IMR-90 (cell line): Measurements from ENCODE around the gene MYH16. TPM values are rescaled to one million over a fixed set of nuclear protein-coding genes. Genes with fewer than 3 reads are reported as not detected.
A peak's percentile ranks its signal among the peaks of the same experiment; 100 is the strongest.

ENCODE experiments used
- ATAC-seq: fragments of 200-7000 bp; cut with Tn5 transposase; 2 replicates; pipeline ENCODE4 v1.9.1; 2020; ENCODE audit warnings: low read depth, mild to moderate bottlenecking, moderate library complexity
- BruUV-seq: library from RNA; stranded (reverse); fragments of 400-500 nt; replicated peaks from 2 replicates; lab custom pipeline; 2021; lab: Mats Ljungman, UMichigan
- CTCF ChIA-PET: fragments of 300-600 bp; formaldehyde crosslinking; extraction: SDS; loops from one replicate; lab custom pipeline; 2021; ENCODE audit warnings: antibody characterized with exemption; lab: Yijun Ruan, JAX
- POLR2A ChIA-PET: fragments of 300-600 bp; sonication (Branson Sonifier 250); formaldehyde crosslinking; loops from one replicate; lab custom pipeline; 2022; ENCODE audit warnings: antibody characterized with exemption; ENCODE audit not compliant: unreplicated experiment; lab: Charles Lee
- DNase-seq: peaks from one replicate; pipeline ENCODE4 v3.0.0; 2013
- H2AFZ ChIP-seq: replicated peaks from 2 replicates; pipeline ENCODE3; 2013; ENCODE audit warnings: low read length, mild to moderate bottlenecking; ENCODE audit not compliant: poor library complexity
- H2AK5ac ChIP-seq: 2 replicates; pipeline ENCODE4 v1.6.1; 2013; ENCODE audit warnings: low read depth, low read length, inconsistent platforms
- H2AK9ac ChIP-seq: replicated peaks from 2 replicates; pipeline ENCODE3; 2013; ENCODE audit warnings: mild to moderate bottlenecking, low read depth, low read length, moderate library complexity; ENCODE audit not compliant: poor library complexity
- H2BK120ac ChIP-seq: 2 replicates; pipeline ENCODE4 v1.6.1; 2013; ENCODE audit warnings: low read depth, low read length, inconsistent platforms
- H2BK15ac ChIP-seq: 3 replicates; pipeline ENCODE4 v1.6.1; 2013; ENCODE audit warnings: low read depth, low read length, inconsistent platforms
- H2BK20ac ChIP-seq: 2 replicates; pipeline ENCODE4 v1.6.1; 2013; ENCODE audit warnings: low read depth, mild to moderate bottlenecking, inconsistent platforms, low read length, moderate library complexity
- H2BK5ac ChIP-seq: 2 replicates; pipeline ENCODE4 v1.6.1; 2013; ENCODE audit warnings: mild to moderate bottlenecking, low read depth, low read length, inconsistent platforms; ENCODE audit not compliant: poor library complexity, severe bottlenecking
- H3K14ac ChIP-seq: replicated peaks from 2 replicates; pipeline ENCODE4 v1.6.1; 2013; ENCODE audit warnings: low read depth, low read length, inconsistent platforms
- H3K18ac ChIP-seq: 2 replicates; pipeline ENCODE4 v1.6.1; 2013; ENCODE audit warnings: low read depth, low read length, control low read depth
- H3K23ac ChIP-seq: 2 replicates; pipeline ENCODE4 v1.6.1; 2013; ENCODE audit warnings: low read depth, low read length, inconsistent platforms
- H3K27ac ChIP-seq: 2 replicates; pipeline ENCODE4 v1.5.1; 2013; ENCODE audit warnings: mild to moderate bottlenecking, control low read depth, low read length; ENCODE audit not compliant: insufficient read depth
- H3K27me3 ChIP-seq: 2 replicates; pipeline ENCODE4 v1.6.1; 2013; ENCODE audit warnings: low read length; ENCODE audit not compliant: control insufficient read depth, insufficient read depth
- H3K36me3 ChIP-seq: 2 replicates; pipeline ENCODE4 v1.6.1; 2013; ENCODE audit warnings: low read length, mixed read lengths; ENCODE audit not compliant: control insufficient read depth, insufficient read depth
- H3K4ac ChIP-seq: 2 replicates; pipeline ENCODE4 v1.6.1; 2013; ENCODE audit warnings: low read depth, low read length, inconsistent platforms
- H3K4me1 ChIP-seq: 2 replicates; pipeline ENCODE4 v1.6.1; 2013; ENCODE audit warnings: low read length, mixed read lengths; ENCODE audit not compliant: control insufficient read depth, insufficient read depth
- H3K4me2 ChIP-seq: 2 replicates; pipeline ENCODE4 v1.6.1; 2013; ENCODE audit warnings: low read depth, mild to moderate bottlenecking, control low read depth, low read length, moderate library complexity
- H3K4me3 ChIP-seq: 2 replicates; pipeline ENCODE4 v1.5.1; 2013; ENCODE audit warnings: low read depth, mild to moderate bottlenecking, control low read depth, low read length, moderate library complexity; ENCODE audit not compliant: insufficient read depth
- H3K56ac ChIP-seq: 2 replicates; pipeline ENCODE4 v1.6.1; 2013; ENCODE audit warnings: low read length, inconsistent platforms; ENCODE audit not compliant: insufficient read depth; ENCODE audit errors: extremely low read depth
- H3K79me1 ChIP-seq, 2 experiments: 2 replicates each; pipeline ENCODE4 v1.6.1; 2013; ENCODE audit warnings: low read length in 2 of 2, inconsistent platforms in 1 of 2, low read depth in 1 of 2
- H3K9ac ChIP-seq: 2 replicates; pipeline ENCODE4 v1.6.1; 2013; ENCODE audit warnings: low read depth, low read length, control low read depth
- H3K9me1 ChIP-seq: 2 replicates; pipeline ENCODE4 v1.6.1; 2013; ENCODE audit warnings: low read length, inconsistent platforms; ENCODE audit not compliant: insufficient read depth
- H3K9me3 ChIP-seq: 2 replicates; pipeline ENCODE4 v1.6.1; 2013; ENCODE audit warnings: low read length; ENCODE audit not compliant: control insufficient read depth, insufficient read depth
- H4K20me1 ChIP-seq: 2 replicates; pipeline ENCODE4 v1.6.1; 2013; ENCODE audit warnings: low read length, inconsistent platforms; ENCODE audit not compliant: insufficient read depth
- H4K5ac ChIP-seq: 2 replicates; pipeline ENCODE4 v1.6.1; 2013; ENCODE audit warnings: mild to moderate bottlenecking, low read depth, low read length, control low read depth
- H4K8ac ChIP-seq, 2 experiments: 2 replicates each; pipeline ENCODE4 v1.6.1; 2013; ENCODE audit warnings: low read depth in 2 of 2, low read length in 2 of 2, control low read depth in 1 of 2, inconsistent platforms in 1 of 2
- H4K91ac ChIP-seq: 2 replicates; pipeline ENCODE4 v1.6.1; 2013; ENCODE audit warnings: low read depth, low read length, inconsistent platforms; ENCODE audit not compliant: insufficient read depth
- CEBPB ChIP-seq: IDR thresholded peaks from 2 replicates; pipeline ENCODE4 v1.6.1; 2012; ENCODE audit warnings: low read depth, low read length, improper control_type of control experiment
- CHD1 ChIP-seq: IDR thresholded peaks from 2 replicates; pipeline ENCODE4 v1.6.1; 2012; ENCODE audit warnings: low read depth, low read length, improper control_type of control experiment
- CTCF ChIP-seq: conservative IDR thresholded peaks from 2 replicates; pipeline ENCODE4 v1.5.1; 2012; ENCODE audit warnings: mild to moderate bottlenecking, low read depth, low read length, improper control_type of control experiment
- MAFK ChIP-seq: IDR thresholded peaks from 2 replicates; pipeline ENCODE4 v1.6.1; 2012; ENCODE audit warnings: low read depth, low read length, improper control_type of control experiment
- USF2 ChIP-seq: fragments of 150-350 bp; IDR thresholded peaks from 2 replicates; pipeline ENCODE4 v1.6.1; 2017; ENCODE audit warnings: mild to moderate bottlenecking, antibody characterized with exemption, low read length, low read depth
- WGBS, 2 experiments: methylation state at CpG; one replicate each; pipeline versions ENCODE4 v1.1.5 to v1.1.7; 2013; ENCODE audit warnings: missing lambda C conversion rate in 2 of 2; ENCODE audit not compliant: insufficient read length in 1 of 2; ENCODE audit errors: extremely low coverage in 2 of 2; 5-methylcytosine and 5-hydroxymethylcytosine counted together
- dilution Hi-C: fragments of 300-500 bp; cut with HindIII; formaldehyde crosslinking; loops from one replicate; pipeline ENCODE4 v1.14.3; 2018; ENCODE audit warnings: low sequenced_read_pairs; ENCODE audit not compliant: unreplicated experiment
- in situ Hi-C: fragments of 300-500 bp; cut with MboI; formaldehyde crosslinking; loops from 3 replicates; pipeline ENCODE4 v1.14.3; 2019; ENCODE audit warnings: low sequenced_read_pairs, inconsistent platforms, mixed read lengths
- intact Hi-C: fragments of 100-400 bp; cut with micrococcal nuclease; formaldehyde crosslinking; loops from 2 replicates; pipeline ENCODE4 v1.10.0; 2022
- polyA plus RNA-seq, 3 experiments: library from polyadenylated mRNA; depleted of rRNA; stranded (reverse); fragments of >200 nt; gene quantifications; 2 replicates each; pipeline ENCODE4 v1.2.3, GENCODE V29; 2012; ENCODE audit warnings: low replicate concordance in 1 of 3
- total RNA-seq: library from RNA; depleted of rRNA; stranded (reverse); fragments of >200 nt; gene quantifications from 2 replicates; pipeline ENCODE4 v1.2.3, GENCODE V29; 2012

Gene MYH16
- total and polyA plus RNA-seq, 2 of the 4 experiments (the other 2 are of a cell fraction): 0.09 to 0.18 TPM

- no peak overlapping the region for H2BK120ac ChIP-seq
- no peaks in the 10 kb centered on the region for H4K20me1 ChIP-seq
- TF ChIP-seq CHD1: no peak
- no peak for TF ChIP-seq CEBPB
- TF ChIP-seq USF2: no peak
- no peak for TF ChIP-seq MAFK
- no peak for TF ChIP-seq CTCF
- H3K27ac ChIP-seq: no peak overlapping the region
- H3K23ac ChIP-seq: no peak overlapping the region
- H2AK5ac ChIP-seq: peak overlapping the region; percentile 51; the same call in 1 of the 2 replicates
- no peak overlapping the region for H3K9ac ChIP-seq
- no peaks in the 10 kb centered on the region for H3K79me1 ChIP-seq
- H3K4me1 ChIP-seq: no peaks in the 10 kb centered on the region
- peaks cover 6% of the 10 kb centered on the region for H3K9me3 ChIP-seq
- no peak overlapping the region for H2AK9ac ChIP-seq
- no peak overlapping the region for H4K8ac ChIP-seq
- H3K9me1 ChIP-seq: no peaks in the 10 kb centered on the region
- ChIA-PET POLR2A (no interaction called here), CTCF (interaction anchor here (1.3 kb wide), 1 partner anchor 228 kb away, joined by 3 read pairs; no protein-coding TSS in a partner anchor)
- no peak overlapping the region for H4K91ac ChIP-seq
- no peaks in the 10 kb centered on the region for H3K27me3 ChIP-seq
- BruUV-seq: no TSS peak
- in situ Hi-C loops (no loop called here), dilution Hi-C loops (no loop called here), intact Hi-C loops (no loop called here)
- no peak overlapping the region for H3K18ac ChIP-seq
- no peak overlapping the region for H2AFZ ChIP-seq
- ATAC-seq (no peak), DNase-seq (no peak)
- no peaks in the 10 kb centered on the region for H3K36me3 ChIP-seq
- H2BK20ac ChIP-seq: no peak overlapping the region
- H3K4me3 ChIP-seq: no peak overlapping the region
- no peak overlapping the region for H3K14ac ChIP-seq
- H3K4ac ChIP-seq: no peak overlapping the region
- no peak overlapping the region for H4K5ac ChIP-seq
- no peak overlapping the region for H2BK15ac ChIP-seq
- H3K4me2 ChIP-seq: no peak overlapping the region
- 67% methylated on average over 1 of the region's 7 CpGs; no CpG with 5 or more reads in 1 of the 2 experiments for WGBS, 2 experiments
- no peak overlapping the region for H3K56ac ChIP-seq
- H2BK5ac ChIP-seq: no peak overlapping the region
Measured at GRCh38 chr7:99314504-99314903, 41.9 kb downstream of the MYH16 start.
